HL-60 (cell line): ENCODE measurements around the gene LRRC74A.

ENCODE experiments used
- DNase-seq, 2 experiments: peaks; one replicate each; pipeline ENCODE4 v3.0.0-alpha.2; 2010 to 2020; ENCODE audit warnings: low read depth in 1 of 2, low spot score in 1 of 2
- H3K27ac ChIP-seq: fragments of 250-450 bp; sonication (Bioruptor Pico); replicated peaks from 2 replicates; pipeline ENCODE4 v1.5.1; 2020; ENCODE audit warnings: mild to moderate bottlenecking, moderate library complexity
- H3K27me3 ChIP-seq: fragments of 250-450 bp; sonication (Bioruptor Pico); 2 replicates; pipeline ENCODE4 v1.5.1; 2021; ENCODE audit warnings: mild to moderate bottlenecking, moderate library complexity; ENCODE audit not compliant: insufficient read depth, poor library complexity, severe bottlenecking
- H3K4me3 ChIP-seq: replicated peaks from 2 replicates; pipeline ENCODE4 v1.5.1; 2011; ENCODE audit warnings: mild to moderate bottlenecking, control low read depth, low read length; ENCODE audit not compliant: insufficient read depth
- GABPA ChIP-seq: IDR thresholded peaks from 2 replicates; pipeline ENCODE4 v1.6.1; 2012; ENCODE audit warnings: low read depth
- POLR2AphosphoS5 ChIP-seq: IDR thresholded peaks from 2 replicates; pipeline ENCODE4 v1.6.1; 2012; ENCODE audit warnings: low read depth
- SPI1 ChIP-seq: IDR thresholded peaks from 2 replicates; pipeline ENCODE4 v1.6.1; 2012; ENCODE audit warnings: low read depth, mild to moderate bottlenecking, borderline replicate concordance
- TF ChIP-seq, protein P1 (sequence below): IDR thresholded peaks from 2 replicates; pipeline ENCODE4 v1.6.1; 2012; ENCODE audit warnings: low read depth; ENCODE audit not compliant: insufficient replicate concordance
- TF ChIP-seq, protein P2 (sequence below): IDR thresholded peaks from one replicate; pipeline ENCODE4 v1.5.1; 2011; ENCODE audit warnings: low read length, control low read depth, inconsistent platforms; ENCODE audit not compliant: insufficient read depth

The LRRC74A gene

GRCh38 chr14:76900682-76901081 is 74.5 kb downstream of the LRRC74A start:
- no peak overlapping the region for H3K27ac ChIP-seq
- no peak overlapping the region for H3K4me3 ChIP-seq

DNA sequence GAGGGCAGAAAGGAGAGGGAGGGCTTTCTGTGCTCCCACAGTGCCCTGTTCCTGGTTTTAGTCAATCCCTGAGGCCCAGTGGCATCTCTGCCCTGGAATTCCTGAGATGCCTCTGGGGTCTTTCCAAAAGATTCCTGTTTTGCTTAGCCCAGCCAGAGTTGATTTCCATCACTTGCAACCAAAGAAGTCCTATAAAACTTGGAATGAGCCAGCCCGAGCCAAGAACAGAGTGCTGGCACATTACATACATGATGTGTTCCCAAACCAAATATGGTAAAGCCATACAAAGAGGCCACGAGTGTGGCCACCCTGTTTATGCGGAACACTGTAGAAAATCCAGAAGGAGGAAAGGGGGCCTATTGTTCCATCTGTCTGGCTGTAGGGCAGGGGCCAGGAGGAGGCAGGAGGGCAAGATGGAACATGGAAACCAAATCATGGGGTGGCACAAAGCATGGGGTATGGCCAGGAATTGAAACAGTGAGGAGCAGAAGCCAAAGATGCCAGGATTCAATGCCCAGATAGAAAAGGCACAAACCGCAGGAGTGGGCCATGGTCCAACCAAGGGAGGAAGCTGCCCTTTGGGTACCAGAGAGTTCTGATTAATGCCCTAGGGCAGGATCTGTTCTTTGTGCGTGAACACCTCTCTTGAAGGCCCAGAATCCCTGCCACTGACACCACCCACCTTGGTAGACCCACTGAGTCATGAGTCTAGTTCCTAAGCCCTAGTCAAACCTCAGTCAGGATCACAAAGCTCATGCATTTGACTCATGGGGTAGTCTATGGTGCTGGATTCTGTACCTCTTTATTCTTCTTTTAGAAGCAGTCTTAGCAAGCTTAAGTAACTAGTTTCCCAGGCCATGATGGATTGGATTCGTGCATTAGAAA is 75.2 kb downstream of the LRRC74A start:
- H3K27me3 ChIP-seq, result no peaks in the 10 kb centered on the region
- H3K27ac ChIP-seq, result no peak overlapping the region
- no peak for DNase-seq
- no peak overlapping the region for H3K4me3 ChIP-seq
- TF ChIP-seq POLR2AphosphoS5, result no peak
- TF ChIP-seq, protein P1, sequence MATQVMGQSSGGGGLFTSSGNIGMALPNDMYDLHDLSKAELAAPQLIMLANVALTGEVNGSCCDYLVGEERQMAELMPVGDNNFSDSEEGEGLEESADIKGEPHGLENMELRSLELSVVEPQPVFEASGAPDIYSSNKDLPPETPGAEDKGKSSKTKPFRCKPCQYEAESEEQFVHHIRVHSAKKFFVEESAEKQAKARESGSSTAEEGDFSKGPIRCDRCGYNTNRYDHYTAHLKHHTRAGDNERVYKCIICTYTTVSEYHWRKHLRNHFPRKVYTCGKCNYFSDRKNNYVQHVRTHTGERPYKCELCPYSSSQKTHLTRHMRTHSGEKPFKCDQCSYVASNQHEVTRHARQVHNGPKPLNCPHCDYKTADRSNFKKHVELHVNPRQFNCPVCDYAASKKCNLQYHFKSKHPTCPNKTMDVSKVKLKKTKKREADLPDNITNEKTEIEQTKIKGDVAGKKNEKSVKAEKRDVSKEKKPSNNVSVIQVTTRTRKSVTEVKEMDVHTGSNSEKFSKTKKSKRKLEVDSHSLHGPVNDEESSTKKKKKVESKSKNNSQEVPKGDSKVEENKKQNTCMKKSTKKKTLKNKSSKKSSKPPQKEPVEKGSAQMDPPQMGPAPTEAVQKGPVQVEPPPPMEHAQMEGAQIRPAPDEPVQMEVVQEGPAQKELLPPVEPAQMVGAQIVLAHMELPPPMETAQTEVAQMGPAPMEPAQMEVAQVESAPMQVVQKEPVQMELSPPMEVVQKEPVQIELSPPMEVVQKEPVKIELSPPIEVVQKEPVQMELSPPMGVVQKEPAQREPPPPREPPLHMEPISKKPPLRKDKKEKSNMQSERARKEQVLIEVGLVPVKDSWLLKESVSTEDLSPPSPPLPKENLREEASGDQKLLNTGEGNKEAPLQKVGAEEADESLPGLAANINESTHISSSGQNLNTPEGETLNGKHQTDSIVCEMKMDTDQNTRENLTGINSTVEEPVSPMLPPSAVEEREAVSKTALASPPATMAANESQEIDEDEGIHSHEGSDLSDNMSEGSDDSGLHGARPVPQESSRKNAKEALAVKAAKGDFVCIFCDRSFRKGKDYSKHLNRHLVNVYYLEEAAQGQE, result no peak
- no peak for TF ChIP-seq GABPA
- TF ChIP-seq SPI1, result no peak
- TF ChIP-seq, protein P2, sequence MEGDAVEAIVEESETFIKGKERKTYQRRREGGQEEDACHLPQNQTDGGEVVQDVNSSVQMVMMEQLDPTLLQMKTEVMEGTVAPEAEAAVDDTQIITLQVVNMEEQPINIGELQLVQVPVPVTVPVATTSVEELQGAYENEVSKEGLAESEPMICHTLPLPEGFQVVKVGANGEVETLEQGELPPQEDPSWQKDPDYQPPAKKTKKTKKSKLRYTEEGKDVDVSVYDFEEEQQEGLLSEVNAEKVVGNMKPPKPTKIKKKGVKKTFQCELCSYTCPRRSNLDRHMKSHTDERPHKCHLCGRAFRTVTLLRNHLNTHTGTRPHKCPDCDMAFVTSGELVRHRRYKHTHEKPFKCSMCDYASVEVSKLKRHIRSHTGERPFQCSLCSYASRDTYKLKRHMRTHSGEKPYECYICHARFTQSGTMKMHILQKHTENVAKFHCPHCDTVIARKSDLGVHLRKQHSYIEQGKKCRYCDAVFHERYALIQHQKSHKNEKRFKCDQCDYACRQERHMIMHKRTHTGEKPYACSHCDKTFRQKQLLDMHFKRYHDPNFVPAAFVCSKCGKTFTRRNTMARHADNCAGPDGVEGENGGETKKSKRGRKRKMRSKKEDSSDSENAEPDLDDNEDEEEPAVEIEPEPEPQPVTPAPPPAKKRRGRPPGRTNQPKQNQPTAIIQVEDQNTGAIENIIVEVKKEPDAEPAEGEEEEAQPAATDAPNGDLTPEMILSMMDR, result no peak

More at GRCh38 chr14:76900682-76901081, 74.5 kb downstream of the LRRC74A start:
- no peak for TF ChIP-seq GABPA
- no peak for TF ChIP-seq SPI1
- no peak for TF ChIP-seq POLR2AphosphoS5
- TF ChIP-seq, protein P1, result no peak
- TF ChIP-seq, protein P2, result no peak
- DNase-seq, result no peak
- H3K27me3 ChIP-seq, result no peaks in the 10 kb centered on the region

GRCh38 chr14:76902591-76902990 is 76.4 kb downstream of the LRRC74A start:
- Histone ChIP-seq H3K27ac (no peak overlapping the region), H3K4me3 (no peak overlapping the region), H3K27me3 (no peaks in the 10 kb centered on the region)
- no peak for DNase-seq
- TF ChIP-seq SPI1 (no peak), GABPA (no peak), POLR2AphosphoS5 (no peak)
- TF ChIP-seq, protein P1, result no peak
- TF ChIP-seq, protein P2, result no peak
